HG02642 (cell line): ENCODE measurements around the gene VEGFB.

Source experiments
- ATAC-seq: cut with Tn5 transposase; IDR thresholded peaks from one replicate; pipeline ENCODE4 v1.9.1; 2021; ENCODE audit warnings: mild to moderate bottlenecking; ENCODE audit not compliant: unreplicated experiment, poor library complexity

VEGFB gene

GRCh38 chr11:64230171-64230984, 4.0 kb upstream of the VEGFB start, which contains the start of gene DNAJC4:
DNAJC4 (plus strand) TSS chr11:64230548; CDS start chr11:64230855, 307 bp downstream.
- ATAC-seq: peak; percentile 53

GRCh38 chr11:64230985-64231365, 3.4 kb upstream of the VEGFB start:
- no peak for ATAC-seq

DNA sequence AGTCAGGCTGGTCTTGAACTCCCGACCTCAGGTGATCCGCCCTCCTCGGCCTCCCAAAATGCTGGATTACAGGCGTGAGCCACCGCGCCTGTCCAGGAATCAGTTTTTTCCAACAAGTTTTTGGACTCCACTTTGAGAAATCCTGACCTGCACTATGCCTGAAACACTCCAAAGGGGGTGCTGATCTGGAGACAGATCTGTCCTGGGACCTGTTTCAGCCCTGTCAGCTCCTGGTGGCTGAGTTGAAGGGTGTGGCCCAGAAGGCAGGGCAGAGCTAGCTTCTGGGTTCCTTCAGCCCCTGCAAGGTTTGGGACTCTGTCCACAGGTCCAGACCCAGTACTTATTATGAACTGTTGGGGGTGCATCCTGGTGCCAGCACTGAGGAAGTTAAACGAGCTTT, 2.8 kb upstream of the VEGFB start:
- ATAC-seq: no peak

- no peak for ATAC-seq
Measured at GRCh38 chr11:64232182-64232966, 2.0 kb upstream of the VEGFB start.

DNA sequence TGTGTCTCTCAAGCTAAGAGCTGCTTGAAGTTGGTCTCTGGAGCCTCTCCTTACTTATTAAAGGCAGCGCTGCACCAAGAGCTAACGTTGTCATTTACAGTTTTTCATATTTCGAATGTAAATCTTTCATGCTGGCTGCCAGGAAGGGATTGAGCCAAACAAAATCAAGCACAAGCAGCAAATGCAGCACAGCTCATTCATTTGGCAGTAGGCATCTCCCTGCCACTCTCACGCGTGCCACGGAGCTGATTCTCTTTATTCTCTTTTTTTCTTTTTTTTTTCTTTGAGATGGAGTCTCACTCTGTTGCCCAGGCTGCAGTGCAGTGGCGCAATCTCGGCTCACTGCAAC, 1.4 kb upstream of the VEGFB start:
- no peak for ATAC-seq

DNA sequence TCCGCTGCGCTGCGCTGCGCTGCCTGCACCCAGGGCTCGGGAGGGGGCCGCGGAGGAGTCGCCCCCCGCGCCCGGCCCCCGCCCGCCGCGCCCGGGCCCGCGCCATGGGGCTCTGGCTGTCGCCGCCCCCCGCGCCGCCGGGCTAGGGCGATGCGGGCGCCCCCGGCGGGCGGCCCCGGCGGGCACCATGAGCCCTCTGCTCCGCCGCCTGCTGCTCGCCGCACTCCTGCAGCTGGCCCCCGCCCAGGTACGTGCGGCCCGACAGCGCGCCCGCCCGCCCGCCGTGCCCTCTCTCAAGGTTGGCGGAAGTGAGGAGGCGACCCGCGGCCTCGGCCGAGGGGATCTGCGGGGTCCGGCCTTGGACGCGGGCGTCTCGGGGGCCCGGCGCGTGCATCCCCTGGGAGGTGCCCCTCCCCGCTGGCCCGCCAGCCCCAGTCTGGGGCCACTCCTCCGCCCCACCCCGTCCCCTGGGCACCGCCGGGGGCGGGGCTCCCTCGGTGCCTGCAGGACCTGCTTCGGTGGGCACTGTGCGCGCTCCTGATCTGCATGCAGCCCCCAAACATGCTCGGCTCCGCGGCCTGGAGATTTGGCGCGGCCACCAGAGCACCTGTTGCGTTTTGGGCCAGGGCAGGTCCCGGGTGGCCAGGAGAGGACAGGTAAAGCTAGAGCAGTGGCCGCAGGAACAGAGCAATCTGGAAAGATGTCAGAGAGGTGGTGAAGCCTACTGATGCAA, 429 bp downstream of the VEGFB start:
- ATAC-seq: peak; percentile 35

DNA sequence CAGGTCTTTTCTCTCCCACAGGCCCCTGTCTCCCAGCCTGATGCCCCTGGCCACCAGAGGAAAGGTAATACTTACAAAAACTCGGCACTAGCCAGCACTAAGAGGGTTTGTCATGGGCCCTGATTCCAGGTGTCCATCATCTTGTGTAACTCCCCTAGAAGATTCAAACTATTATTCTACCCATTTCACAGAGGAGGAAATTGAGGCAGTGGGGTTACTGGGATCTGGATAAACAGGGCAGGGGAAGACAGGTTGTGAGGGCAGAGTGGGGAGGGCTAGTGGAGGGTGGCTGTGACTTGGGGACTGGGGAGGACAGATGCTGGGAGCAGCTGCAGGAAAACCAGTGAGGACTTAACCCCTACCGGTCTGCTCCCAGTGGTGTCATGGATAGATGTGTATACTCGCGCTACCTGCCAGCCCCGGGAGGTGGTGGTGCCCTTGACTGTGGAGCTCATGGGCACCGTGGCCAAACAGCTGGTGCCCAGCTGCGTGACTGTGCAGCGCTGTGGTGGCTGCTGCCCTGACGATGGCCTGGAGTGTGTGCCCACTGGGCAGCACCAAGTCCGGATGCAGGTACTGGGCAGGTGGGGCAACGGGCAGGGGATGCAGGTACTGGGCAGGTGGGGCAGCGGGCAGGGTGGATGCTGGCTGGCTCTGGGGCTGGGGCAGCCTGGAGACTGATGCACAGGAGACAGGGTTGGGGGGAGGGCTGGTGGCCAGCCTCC, 1.2 kb downstream of the VEGFB start:
- no peak for ATAC-seq

GRCh38 chr11:64237484-64237951, 3.1 kb downstream of the VEGFB start:
- ATAC-seq: no peak

DNA sequence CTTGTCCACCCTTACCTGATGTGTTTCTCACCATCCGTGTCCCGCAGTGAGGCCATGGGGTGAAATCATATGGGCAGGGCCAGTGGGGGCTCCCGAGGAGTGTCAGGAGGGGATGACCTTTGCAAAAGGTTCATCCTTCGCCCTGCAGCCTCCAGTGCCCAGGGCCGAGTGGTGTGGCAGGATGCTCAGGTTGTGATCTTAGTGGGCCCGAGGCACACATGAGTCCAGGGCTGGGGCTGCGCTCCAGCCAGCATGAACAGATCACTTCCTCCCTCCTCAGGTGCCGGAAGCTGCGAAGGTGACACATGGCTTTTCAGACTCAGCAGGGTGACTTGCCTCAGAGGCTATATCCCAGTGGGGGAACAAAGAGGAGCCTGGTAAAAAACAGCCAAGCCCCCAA, 3.7 kb downstream of the VEGFB start:
- no peak for ATAC-seq

GRCh38 chr11:64238999-64239398, 4.6 kb downstream of the VEGFB start:
- no peak for ATAC-seq

- no peak for ATAC-seq
Measured at GRCh38 chr11:64239662-64240434, 5.5 kb downstream of the VEGFB start.

DNA sequence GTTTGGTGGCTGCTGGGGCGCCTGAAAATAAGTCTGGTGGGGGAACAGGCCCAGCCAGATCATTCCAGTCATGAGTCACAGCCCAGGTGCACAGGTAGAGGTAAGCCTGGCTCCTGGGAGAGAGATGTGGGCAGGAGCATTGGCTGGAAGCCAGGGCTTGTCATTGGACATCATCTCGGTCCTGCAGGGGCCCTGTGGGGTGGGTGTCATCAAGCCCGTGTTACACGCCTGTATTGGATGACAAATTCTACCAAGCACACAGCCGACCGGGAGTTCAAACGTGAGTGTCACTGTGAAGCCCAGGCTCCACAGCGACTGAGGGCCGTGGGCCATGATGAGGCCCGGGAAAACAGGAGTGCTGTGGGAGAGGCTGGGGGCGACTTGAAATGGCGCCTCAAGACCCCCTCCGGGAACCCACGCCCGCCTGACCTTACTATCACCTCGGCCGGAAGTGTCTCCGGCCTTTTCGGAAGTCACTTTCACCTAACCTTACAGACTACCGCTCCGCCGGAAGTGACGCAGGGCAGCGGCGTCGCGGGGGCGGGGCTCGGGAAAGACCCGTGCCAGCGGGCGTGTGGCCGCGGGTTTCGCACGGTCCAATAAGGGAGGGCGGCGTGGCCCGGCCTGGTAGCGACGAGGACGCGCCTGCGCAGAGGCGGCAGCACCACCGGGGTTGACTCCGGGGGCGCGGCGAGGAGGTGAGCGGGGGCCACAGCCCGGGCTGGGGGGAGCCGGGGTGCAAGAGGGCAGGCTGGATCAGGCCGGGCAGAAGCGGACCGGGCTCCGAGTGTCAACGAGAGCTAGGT, 6.3 kb downstream of the VEGFB start, which contains the start of gene FKBP2:
Gene FKBP2 (plus strand): TSS at position 661 of the 806 bp plus-strand sequence. CDS start 1,293 bp downstream, outside the sequence.
- ATAC-seq: peak; percentile 56

GRCh38 chr11:64241241-64241490, 6.8 kb downstream of the VEGFB start:
- ATAC-seq: peak; percentile 73

GRCh38 chr11:64241491-64242374, 7.3 kb downstream of the VEGFB start:
- peak; percentile 11 for ATAC-seq

GRCh38 chr11:64243236-64243854, 9.0 kb downstream of the VEGFB start:
- ATAC-seq: no peak

DNA sequence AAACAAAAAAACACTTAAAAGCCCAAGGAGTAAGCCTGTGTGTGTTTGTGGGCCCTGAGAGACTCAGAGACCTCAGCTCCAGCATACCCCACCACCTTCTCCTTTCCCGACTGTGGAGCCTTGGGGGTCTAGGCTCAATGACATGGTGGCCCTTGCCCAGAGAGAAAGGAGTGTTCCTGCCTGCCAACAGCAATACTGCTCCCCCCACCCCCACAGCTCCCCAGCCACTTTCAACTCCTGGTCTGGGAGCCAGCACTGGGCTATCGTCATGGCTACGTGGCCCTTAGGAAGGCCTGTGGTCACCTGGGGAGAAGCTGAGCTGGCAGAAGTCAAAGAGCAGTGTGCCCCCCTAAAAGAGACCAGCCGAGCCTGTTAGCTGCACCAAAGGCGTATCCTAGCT, 9.7 kb downstream of the VEGFB start:
- ATAC-seq: no peak

DNA sequence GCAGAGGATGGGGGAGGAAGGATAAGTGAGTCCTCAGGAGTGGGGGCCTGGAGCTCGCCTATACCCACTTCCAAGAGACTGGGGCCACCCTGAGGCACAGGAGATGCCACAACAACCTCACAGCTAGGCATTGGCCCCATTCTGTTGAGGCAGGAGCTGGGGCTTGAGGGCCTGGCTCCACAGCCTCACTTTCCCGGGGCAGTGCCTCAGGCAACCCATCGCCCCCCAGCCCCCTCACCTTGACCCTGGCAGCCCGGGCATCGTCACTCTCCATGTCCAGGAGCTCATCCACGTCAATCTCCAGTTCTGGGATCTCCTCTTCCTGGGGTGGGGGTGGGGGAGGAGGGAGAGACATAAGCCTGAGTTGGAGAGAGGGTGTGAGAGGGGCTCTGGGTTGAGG, 10.6 kb downstream of the VEGFB start:
- ATAC-seq: no peak
